ENCODE measurements around the gene TRAPPC10.

DNA sequence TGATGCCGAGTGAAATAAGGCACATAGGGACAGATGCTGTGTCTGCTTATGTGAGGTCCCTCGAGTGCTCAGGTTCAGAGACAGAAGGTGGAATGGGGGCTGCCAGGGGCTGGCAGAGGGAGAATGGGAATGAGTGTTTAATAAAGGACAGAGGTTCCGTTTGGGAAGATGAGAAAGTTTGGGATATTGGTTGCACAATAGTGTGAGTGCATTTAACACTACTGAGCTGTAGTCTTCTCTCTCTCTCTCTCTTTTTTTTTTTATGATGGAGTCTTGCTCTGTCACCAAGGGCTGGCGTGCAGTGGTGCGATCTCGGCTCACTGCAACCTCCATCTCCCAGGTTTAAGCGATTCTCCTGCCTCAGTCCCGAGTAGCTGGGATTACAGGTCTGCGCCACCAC lies 44.9 kb downstream of the TRAPPC10 start:
- no peak for TF ChIP-seq POLR2A (IDR thresholded peaks at IDR 0.05)
- TF ChIP-seq, protein P1, sequence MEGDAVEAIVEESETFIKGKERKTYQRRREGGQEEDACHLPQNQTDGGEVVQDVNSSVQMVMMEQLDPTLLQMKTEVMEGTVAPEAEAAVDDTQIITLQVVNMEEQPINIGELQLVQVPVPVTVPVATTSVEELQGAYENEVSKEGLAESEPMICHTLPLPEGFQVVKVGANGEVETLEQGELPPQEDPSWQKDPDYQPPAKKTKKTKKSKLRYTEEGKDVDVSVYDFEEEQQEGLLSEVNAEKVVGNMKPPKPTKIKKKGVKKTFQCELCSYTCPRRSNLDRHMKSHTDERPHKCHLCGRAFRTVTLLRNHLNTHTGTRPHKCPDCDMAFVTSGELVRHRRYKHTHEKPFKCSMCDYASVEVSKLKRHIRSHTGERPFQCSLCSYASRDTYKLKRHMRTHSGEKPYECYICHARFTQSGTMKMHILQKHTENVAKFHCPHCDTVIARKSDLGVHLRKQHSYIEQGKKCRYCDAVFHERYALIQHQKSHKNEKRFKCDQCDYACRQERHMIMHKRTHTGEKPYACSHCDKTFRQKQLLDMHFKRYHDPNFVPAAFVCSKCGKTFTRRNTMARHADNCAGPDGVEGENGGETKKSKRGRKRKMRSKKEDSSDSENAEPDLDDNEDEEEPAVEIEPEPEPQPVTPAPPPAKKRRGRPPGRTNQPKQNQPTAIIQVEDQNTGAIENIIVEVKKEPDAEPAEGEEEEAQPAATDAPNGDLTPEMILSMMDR (IDR thresholded peaks at IDR 0.05) = no peak

Measured in lower leg skin (tissue), 3 donors.